Measurements from ENCODE around the gene TEX22.

- TF ChIP-seq CTCF (conservative IDR thresholded peaks at IDR 0.05; ENCODE audit: low read depth, low read length) (no peak), EZH2phosphoT487 (IDR thresholded peaks at IDR 0.05; ENCODE audit: borderline replicate concordance, low read length) (no peak), EZH2 (IDR thresholded peaks at IDR 0.05; ENCODE audit: low read length, unreplicated experiment) (no peak)
Observed at GRCh38 chr14:105439179-105439578, 40.8 kb downstream of the TEX22 start.
